Tongue (tissue), 3 donors: ENCODE measurements around the gene UBA3. TPM values are rescaled to one million over a fixed set of nuclear protein-coding genes. Genes with fewer than 3 reads are reported as not detected.

Source experiments
- DNase-seq: peaks from one replicate; pipeline ENCODE4 v3.0.0-alpha.2; 2015
- small RNA-seq: library from RNA; depleted of rRNA; stranded (forward); fragments of <200 nt; gene quantifications from one replicate; pipeline ENCODE3, GENCODE V24; 2014; ENCODE audit warnings: low replicate concordance
- total RNA-seq: library from RNA; depleted of rRNA; stranded (reverse); fragments of >200 nt; gene quantifications from one replicate; pipeline ENCODE4 v1.2.3, GENCODE V29; 2014

Gene UBA3
- total RNA-seq, 1 donor from 2014 or later = 75.3 TPM

DNA sequence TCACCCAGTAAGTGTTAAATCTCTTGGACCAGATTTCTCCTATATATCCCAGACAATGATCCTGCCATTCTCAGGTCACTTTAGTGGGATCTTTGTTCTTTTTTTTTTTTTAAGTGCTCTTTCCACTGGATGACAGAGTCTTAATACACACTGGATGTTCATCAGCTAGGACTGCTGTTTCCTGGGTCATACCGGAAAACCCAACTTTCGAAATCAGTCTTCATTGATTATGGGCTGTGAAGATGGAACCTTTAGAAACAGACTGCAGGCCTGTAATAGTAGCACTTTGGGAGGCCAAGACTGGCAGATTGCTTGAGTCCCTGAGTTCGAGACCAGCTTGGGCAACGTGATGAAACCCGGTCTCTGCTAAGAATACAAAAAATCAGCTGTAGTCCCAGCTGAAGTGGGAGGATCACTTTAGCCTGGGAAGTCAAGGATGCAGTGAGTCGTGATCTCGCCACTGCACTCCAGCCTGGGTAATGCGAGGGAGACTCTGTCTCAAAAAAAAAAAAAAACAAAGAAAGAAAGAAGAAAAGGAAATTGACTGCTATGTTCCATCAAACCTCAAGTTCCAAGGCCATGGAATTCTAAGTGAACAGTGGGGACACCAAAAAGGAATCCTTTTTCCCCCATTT lies 69.0 kb downstream of the UBA3 start:
- DNase-seq = no peak

- DNase-seq = peak; percentile 31
These were observed 70.4 kb downstream of the UBA3 start for GRCh38 chr3:69009559-69010410.

DNA sequence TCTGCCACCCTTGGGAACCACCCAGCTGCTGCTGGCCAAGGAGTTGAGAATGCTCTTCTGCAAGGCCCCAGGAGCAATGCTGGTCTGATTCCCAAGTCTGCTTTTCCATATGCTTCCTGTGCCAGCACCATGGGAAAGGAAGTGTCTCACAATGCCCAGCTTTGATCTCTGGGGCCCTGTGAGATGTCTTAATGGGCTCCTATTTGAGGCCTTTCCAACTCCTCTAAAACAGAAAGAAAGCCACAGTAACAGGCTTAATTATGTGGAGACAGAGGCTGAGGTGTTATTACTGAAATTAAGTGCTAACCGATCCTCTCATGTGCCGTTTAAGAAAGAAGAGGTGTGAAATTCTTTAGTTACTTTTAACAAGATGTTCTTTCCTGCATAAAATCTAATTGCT lies 71.2 kb downstream of the UBA3 start:
- no peak for DNase-seq

DNA sequence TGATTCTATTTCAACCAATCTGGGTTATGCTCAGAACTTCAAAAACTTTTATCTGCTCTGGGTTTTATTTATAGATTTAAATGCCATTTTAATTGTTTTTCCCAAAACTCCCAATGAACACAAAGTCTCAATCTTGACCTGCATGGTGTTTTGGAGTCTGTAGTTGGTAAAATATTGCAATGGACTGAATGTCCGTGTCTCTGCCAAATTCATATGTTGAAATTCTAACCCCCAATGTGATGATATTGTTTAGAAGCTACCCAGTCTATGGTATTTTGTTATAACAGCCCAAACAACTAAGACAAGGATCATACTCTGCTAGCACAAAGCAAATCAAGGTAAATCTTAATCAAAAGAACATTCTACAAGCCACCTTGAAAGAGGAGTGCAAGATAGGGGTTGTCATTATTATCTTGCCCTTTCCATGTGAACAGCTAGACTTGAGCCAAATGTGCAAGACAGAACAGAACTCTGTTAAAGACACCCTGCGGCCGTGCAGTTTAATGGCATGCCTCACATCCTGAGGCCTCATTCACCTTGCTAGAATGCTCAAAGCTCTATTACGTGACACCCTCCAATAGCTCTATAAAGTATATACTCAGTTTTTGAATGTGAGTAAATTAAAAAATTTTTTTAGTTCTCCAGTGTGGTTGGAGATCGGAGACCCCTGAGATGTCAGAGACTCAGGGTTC lies 74.2 kb downstream of the UBA3 start:
- no peak for DNase-seq

DNA sequence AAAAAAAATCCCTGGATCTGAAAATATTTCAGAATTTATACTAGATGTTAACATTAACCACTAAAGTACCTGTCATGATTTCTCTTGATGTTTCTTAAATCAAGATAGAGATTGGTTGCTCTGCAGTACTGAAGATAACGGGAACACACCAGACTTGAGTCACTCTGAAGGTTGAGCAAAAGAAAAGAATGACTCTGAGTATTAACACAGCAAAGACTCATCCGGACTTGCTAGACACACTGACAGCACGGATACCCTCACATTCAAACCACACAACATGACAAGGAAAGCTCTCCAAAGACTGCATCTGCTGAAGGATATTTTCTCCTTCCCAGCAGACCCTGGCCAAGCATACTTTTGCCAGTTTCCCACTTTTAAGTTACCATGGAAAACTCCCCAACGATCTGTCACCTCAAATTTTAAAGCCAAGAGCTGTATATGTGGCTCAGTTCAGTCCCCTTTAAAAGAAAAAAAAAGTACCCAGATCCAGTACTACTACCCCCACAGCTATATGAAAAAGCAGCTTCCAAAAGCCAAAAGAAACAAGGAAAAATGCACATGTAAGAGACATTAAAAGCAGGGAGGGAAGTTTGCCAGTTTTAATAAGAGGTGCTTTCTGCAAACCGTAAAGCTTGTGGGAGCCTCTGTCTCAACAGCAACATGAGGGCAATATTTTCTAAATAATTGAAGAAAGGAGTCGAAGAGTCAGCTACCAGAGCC lies 74.9 kb downstream of the UBA3 start:
- DNase-seq = peak; percentile 46

Small RNAs within 50 kb of the gene (small RNA-seq; reads per million reads assigned to genes)
- gene MIR3136 = not detected

Other genes starting within 250 kb of the UBA3 start
- 1.0 TPM for gene TAFA4, start 147.8 kb downstream of the UBA3 start, total RNA-seq
- gene EOGT, start 66.7 kb downstream of the UBA3 start, total RNA-seq = 35.5 TPM
- gene TMF1, start 28.0 kb downstream of the UBA3 start, total RNA-seq = 43.4 TPM
- 115 TPM for gene ARL6IP5, start 4.6 kb upstream of the UBA3 start, total RNA-seq
- 122 TPM for gene LMOD3, start 42.2 kb upstream of the UBA3 start, total RNA-seq